ENCODE results near the gene DOCK3.

DOCK3 gene, protein sequence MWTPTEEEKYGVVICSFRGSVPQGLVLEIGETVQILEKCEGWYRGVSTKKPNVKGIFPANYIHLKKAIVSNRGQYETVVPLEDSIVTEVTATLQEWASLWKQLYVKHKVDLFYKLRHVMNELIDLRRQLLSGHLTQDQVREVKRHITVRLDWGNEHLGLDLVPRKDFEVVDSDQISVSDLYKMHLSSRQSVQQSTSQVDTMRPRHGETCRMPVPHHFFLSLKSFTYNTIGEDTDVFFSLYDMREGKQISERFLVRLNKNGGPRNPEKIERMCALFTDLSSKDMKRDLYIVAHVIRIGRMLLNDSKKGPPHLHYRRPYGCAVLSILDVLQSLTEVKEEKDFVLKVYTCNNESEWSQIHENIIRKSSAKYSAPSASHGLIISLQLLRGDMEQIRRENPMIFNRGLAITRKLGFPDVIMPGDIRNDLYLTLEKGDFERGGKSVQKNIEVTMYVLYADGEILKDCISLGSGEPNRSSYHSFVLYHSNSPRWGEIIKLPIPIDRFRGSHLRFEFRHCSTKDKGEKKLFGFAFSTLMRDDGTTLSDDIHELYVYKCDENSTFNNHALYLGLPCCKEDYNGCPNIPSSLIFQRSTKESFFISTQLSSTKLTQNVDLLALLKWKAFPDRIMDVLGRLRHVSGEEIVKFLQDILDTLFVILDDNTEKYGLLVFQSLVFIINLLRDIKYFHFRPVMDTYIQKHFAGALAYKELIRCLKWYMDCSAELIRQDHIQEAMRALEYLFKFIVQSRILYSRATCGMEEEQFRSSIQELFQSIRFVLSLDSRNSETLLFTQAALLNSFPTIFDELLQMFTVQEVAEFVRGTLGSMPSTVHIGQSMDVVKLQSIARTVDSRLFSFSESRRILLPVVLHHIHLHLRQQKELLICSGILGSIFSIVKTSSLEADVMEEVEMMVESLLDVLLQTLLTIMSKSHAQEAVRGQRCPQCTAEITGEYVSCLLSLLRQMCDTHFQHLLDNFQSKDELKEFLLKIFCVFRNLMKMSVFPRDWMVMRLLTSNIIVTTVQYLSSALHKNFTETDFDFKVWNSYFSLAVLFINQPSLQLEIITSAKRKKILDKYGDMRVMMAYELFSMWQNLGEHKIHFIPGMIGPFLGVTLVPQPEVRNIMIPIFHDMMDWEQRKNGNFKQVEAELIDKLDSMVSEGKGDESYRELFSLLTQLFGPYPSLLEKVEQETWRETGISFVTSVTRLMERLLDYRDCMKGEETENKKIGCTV (N-terminal part only)

GRCh38 chr3:50674349-50675178 is at the start of gene DOCK3:
TSS of gene DOCK3 (plus strand) at chr3:50674927. CDS start at chr3:50675264, 337 bp downstream.
- in situ Hi-C loops (cut with MboI; ENCODE audit: low sequenced_read_pairs) = no loop called here

DNA sequence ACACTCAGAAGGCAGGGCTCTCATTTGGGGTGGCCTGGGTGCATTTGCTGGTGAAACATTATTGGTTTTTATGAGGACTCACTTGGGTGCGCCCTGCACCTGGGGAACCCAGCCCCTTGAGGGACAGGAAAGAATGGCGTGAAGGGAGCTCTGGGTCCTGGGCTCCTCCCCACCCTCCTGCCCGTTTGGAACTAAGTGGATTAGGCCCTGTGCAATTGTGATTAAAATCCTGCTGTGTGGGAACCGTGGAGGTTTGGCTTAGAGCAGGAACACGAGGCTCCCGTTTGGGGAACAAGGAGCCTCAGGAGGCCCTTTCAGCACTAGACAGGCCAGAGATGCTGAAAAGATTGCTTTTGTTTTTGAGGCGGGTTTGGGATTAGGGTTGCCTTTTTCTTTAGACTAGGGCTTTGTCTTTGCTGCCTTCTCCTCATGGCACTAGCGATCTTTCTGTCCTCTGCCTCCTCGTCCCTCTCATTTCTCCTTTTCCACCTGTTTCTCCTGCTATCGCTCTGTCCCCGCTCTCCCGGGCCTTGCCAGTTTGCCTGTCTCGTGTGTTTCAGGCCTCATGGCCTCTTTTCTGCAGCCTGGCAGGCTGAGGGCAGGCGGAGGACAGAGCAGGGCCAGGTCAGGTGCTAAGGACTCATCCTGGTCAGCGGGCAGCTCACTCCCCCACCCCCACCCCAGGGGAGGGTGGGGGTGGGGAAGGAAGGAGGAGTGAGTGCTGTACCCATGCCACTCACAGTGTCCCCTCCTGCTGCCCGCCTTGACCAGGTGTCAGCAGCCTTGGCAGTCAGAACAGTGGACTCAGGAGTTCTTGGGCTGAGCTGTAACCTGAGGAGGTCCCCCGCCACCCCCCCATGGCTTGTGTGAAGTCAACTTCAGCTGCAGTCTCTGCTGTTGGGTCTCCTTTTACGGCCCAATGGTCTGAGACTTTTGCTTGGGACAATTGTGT is 49.2 kb upstream of the DOCK3 start:
- in situ Hi-C loops (cut with MboI; ENCODE audit: low sequenced_read_pairs) = no loop called here

GRCh38 chr3:50626401-50626800 is 48.3 kb upstream of the DOCK3 start:
- in situ Hi-C loops (cut with MboI; ENCODE audit: low sequenced_read_pairs) = no loop called here

GRCh38 chr3:50627407-50628051 is 47.2 kb upstream of the DOCK3 start:
- in situ Hi-C loops (cut with MboI; ENCODE audit: low sequenced_read_pairs) = no loop called here

- in situ Hi-C loops (cut with MboI; ENCODE audit: low sequenced_read_pairs) = no loop called here
These were observed 46.1 kb upstream of the DOCK3 start for GRCh38 chr3:50628601-50629000.

DNA sequence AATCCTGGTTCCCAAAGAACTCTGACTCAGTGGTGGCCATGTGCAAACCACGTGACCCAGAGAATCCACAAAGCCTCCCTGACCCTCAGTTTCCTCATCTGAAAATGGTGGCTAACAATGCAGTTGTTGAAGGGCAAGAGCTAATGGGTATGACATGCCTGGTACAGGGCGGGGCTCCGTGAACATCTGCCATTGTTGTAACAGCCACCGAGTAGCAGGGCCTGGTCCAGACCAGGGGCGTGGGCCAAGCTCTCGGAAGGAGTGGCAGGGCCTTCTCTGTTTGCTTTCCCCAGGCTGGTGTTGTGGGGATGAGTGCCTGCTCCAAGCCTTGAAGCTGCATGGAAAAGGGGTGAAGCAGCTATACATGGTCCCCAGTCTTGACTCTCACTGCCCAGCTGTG is 44.3 kb upstream of the DOCK3 start:
- in situ Hi-C loops (cut with MboI; ENCODE audit: low sequenced_read_pairs) = no loop called here

GRCh38 chr3:50630877-50631276 is 43.9 kb upstream of the DOCK3 start:
- in situ Hi-C loops (cut with MboI; ENCODE audit: low sequenced_read_pairs) = no loop called here

GRCh38 chr3:50632450-50632849 is 42.3 kb upstream of the DOCK3 start:
- in situ Hi-C loops (cut with MboI; ENCODE audit: low sequenced_read_pairs) = no loop called here

DNA sequence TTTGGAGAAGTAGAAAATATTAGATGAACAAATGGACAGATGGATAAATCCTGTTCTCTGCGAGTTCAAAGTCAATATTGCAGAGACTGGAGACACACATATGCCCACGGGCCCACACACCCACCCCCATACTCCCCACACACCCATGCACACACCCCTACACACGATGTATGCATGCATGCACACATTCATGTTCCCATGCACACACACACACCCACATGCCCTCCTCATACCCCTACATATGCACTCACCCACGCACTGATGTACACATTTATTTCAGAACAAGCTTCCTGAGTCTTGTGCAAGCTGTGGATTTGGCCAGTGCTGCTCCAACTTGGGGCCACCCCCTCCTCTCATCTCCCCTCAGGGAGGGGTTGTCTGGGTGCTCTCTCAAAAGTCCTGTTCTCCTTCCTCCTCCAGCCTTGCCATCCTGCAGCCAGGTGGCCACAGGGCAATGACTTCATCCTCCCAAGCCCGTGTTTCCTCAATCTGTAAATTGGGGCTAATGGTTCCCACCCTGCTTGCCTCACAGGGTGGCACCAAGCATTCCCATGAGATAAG is 41.4 kb upstream of the DOCK3 start:
- in situ Hi-C loops (cut with MboI; ENCODE audit: low sequenced_read_pairs) = no loop called here

- in situ Hi-C loops (cut with MboI; ENCODE audit: low sequenced_read_pairs) = no loop called here
These were observed 39.7 kb upstream of the DOCK3 start for GRCh38 chr3:50635066-50635465.

DNA sequence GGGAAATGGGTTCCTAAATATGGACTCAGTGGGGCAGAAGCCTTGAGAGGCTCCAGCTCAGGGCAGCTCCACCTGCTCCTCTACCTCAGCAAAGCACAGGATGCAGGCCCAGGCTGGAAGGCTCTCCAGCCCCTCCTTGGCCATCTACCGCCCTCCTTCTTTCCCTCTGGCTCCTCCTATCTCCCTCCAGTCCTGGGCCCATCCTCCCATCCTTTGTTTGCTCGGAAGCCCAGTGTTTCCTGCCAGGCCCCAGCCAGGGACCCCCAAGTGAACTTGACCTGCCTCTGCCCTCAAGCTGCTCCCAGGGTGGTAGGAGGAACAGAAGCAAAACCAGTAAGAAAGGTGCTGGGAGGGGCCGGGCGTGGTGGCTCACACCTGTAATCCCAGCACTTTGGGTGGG is 37.7 kb upstream of the DOCK3 start:
- in situ Hi-C loops (cut with MboI; ENCODE audit: low sequenced_read_pairs) = no loop called here

DNA sequence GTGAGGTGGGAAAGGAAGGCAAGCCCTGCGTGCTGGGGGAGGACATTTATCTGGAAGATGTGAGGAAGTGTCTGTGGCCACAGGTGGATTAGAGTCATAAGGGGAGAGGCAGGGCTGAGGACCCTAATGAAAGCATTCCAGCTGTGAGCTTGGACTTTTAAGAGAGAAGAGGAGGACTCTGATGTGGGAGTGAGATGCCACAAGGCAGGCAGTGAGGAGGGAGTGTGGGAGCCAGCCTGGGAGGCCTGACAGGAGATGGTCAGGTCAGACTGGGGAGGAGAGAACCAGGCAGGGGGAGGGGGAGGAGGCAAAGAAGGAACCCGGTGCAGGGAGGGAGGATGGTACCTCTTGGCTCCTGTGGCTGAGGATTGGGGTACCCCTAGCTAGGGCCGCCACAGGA is 36.8 kb upstream of the DOCK3 start:
- in situ Hi-C loops (cut with MboI; ENCODE audit: low sequenced_read_pairs) = no loop called here

- in situ Hi-C loops (cut with MboI; ENCODE audit: low sequenced_read_pairs) = no loop called here
These were observed 35.7 kb upstream of the DOCK3 start for GRCh38 chr3:50639055-50639494.

- in situ Hi-C loops (cut with MboI; ENCODE audit: low sequenced_read_pairs) = no loop called here
These were observed 32.3 kb upstream of the DOCK3 start for GRCh38 chr3:50642382-50642781.

DNA sequence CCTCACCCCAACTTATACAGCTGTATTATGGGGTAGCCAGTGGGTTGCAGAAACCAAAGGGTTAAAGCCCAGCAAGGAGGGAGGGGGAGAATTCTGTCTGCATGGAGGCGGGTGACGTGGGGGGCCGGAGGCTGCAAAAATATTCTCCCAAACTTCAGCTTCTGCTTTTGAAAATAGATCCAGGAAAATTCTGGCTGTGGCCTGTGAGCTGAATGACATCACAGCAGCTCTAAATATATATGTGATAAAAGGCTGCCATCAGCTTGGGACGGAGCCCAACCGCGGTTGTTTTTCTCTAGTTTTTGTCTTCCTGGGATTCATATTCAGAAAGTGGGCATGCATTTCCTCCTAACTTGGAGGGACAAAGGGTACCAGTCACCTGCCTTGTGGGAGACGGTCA is 30.2 kb upstream of the DOCK3 start:
- in situ Hi-C loops (cut with MboI; ENCODE audit: low sequenced_read_pairs) = no loop called here

- in situ Hi-C loops (cut with MboI; ENCODE audit: low sequenced_read_pairs) = no loop called here
These were observed 29.3 kb upstream of the DOCK3 start for GRCh38 chr3:50645378-50645777.

DNA sequence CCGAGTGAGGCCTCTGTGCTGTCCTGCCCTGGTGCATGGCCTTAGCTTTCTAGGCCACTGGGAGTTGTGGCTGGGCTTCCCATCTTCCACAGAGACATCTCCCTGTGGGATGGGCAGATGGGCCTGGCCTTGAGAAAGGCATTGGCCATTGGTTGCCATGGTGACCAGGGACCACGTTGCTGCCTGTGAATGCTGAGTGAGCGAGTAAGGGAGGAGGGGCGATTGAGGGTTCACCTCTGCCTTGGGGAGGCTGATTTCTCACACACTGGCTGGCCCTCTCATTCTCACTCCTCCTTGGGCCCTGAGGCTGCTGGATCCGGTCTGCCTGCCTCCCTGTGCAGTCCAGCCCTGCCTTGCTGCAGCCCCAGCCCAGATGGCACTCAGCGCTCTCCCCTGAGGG is 26.4 kb upstream of the DOCK3 start:
- in situ Hi-C loops (cut with MboI; ENCODE audit: low sequenced_read_pairs) = no loop called here

DNA sequence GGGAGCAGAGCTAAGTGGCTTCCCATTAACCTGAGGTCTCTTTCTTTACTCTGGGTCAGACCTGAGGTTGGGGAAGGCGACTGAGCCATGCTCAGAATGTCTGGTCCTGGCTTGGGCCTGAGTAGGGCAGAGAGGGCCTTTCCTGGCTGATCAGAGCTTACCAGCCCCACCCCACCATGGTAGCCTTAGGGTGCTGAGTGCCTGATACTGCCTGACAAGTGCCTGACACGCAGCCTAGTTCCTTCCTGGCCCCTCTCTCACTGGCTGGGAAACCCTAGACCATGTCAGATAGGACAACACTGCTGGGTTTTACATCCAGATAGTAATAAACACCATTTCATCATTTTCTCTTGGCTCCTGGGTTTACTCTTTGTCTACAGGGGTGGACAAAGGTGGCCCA is 25.8 kb upstream of the DOCK3 start:
- in situ Hi-C loops (cut with MboI; ENCODE audit: low sequenced_read_pairs) = no loop called here

Measured in HL-60/S4 (cell line).